SK-N-MC (cell line): ENCODE data around the gene STXBP3.
A peak's percentile ranks its signal among the peaks of the same experiment; 100 is the strongest.

Experiments used
- DNase-seq: peaks from one replicate; pipeline ENCODE4 v3.0.0-alpha.2; 2011; ENCODE audit warnings: low read depth, low spot score
- H3K27ac ChIP-seq: fragments of 200-600 bp; sonication (generic); 2 replicates; pipeline ENCODE4 v1.5.1; 2016; ENCODE audit warnings: mixed run types
- H3K36me3 ChIP-seq: fragments of 200-600 bp; sonication (generic); 2 replicates; pipeline ENCODE4 v1.6.1; 2017; ENCODE audit warnings: antibody characterized with exemption, low read length, mixed read lengths; ENCODE audit not compliant: insufficient read depth
- H3K4me3 ChIP-seq: fragments of 200-600 bp; sonication (generic); 2 replicates; pipeline ENCODE4 v1.5.1; 2016
- H3K9ac ChIP-seq: fragments of 200-600 bp; sonication (generic); 2 replicates; pipeline ENCODE4 v1.8.0; 2017; ENCODE audit warnings: mixed run types, mixed read lengths; ENCODE audit not compliant: insufficient read length
- H3K9me3 ChIP-seq: fragments of 200-600 bp; sonication (generic); 2 replicates; pipeline ENCODE4 v1.6.1; 2017; ENCODE audit warnings: low read depth, mild to moderate bottlenecking, antibody characterized with exemption, low read length, moderate library complexity, mixed read lengths
- EZH2 ChIP-seq: fragments of 200-600 bp; sonication (generic); IDR thresholded peaks from one replicate; pipeline ENCODE4 v1.6.1; 2017; ENCODE audit warnings: antibody characterized with exemption
- FOXP2 ChIP-seq: optimal IDR thresholded peaks from 2 replicates; pipeline ENCODE3; 2011; ENCODE audit warnings: mild to moderate bottlenecking, moderate library complexity; ENCODE audit not compliant: insufficient read depth; ENCODE audit errors: extremely low read length, control extremely low read depth
- POLR2AphosphoS5 ChIP-seq: IDR thresholded peaks from 2 replicates; pipeline ENCODE4 v1.6.1; 2012; ENCODE audit warnings: mild to moderate bottlenecking, low read depth, low read length, borderline replicate concordance

Gene STXBP3

GRCh38 chr1:108823632-108824031 lies 77.2 kb downstream of the STXBP3 start:
- H3K9ac ChIP-seq, result no peak overlapping the region
- no peak overlapping the region for H3K4me3 ChIP-seq
- no peak overlapping the region for H3K27ac ChIP-seq
- TF ChIP-seq EZH2 (no peak), POLR2AphosphoS5 (no peak), FOXP2 (no peak)
- no peak for DNase-seq
- H3K36me3 ChIP-seq, result no peaks in the 10 kb centered on the region
- H3K9me3 ChIP-seq, result no peaks in the 10 kb centered on the region

DNA sequence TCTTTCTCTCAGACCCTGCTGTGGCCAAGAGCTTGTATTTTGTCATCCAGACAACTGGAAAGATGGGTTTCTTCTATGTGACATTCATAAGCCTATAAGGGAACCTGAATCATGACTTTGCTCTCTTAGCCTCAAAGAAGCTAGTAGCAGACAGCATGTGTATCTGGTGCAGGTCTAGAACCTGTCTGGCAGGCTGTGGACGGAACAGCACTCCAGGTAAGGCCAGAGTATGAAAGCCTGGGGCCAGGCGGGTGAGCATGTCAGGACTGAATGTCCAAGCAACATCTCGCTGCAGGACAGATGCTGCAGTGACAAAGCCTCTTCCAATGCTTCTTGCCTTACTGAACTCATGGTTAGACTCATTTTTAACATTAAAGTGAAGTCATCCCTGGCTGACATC lies 77.6 kb downstream of the STXBP3 start:
- no peak overlapping the region for H3K27ac ChIP-seq
- DNase-seq, result no peak
- H3K9ac ChIP-seq, result no peak overlapping the region
- no peak overlapping the region for H3K4me3 ChIP-seq
- no peak for TF ChIP-seq POLR2AphosphoS5
- TF ChIP-seq EZH2, result no peak
- no peak for TF ChIP-seq FOXP2
- no peaks in the 10 kb centered on the region for H3K36me3 ChIP-seq
- H3K9me3 ChIP-seq, result no peaks in the 10 kb centered on the region

DNA sequence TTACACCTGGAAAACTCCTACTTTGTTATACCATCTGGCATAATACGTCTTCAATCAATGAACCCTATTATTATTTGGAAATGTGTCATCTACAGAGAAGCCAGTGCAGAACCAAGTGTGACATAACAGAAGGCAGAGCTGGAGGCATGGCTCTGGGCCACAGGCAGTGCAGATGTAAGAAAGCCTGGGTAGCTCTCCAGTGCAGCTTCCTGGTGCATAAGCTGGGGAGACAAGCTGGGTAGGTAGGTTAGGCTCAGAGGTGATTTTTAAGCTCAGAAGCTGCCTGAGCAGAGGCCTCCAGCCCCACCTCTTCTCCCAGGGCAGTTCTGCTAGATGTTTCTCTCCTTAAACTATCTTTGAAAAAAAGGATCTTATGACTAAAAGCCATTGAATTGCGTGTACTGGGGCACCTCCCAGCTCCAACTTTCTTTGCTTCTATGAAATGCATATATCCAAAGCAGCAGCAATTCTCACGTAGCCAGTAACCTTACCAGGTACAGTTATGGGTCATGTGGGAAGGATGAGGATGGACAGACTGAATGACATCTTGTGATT lies 79.7 kb downstream of the STXBP3 start:
- Histone ChIP-seq H3K9me3 (no peaks in the 10 kb centered on the region), H3K27ac (no peak overlapping the region), H3K4me3 (no peak overlapping the region), H3K36me3 (no peaks in the 10 kb centered on the region), H3K9ac (no peak overlapping the region)
- TF ChIP-seq POLR2AphosphoS5, result no peak
- no peak for TF ChIP-seq EZH2
- TF ChIP-seq FOXP2, result no peak
- no peak for DNase-seq

- H3K9me3 ChIP-seq, result no peaks in the 10 kb centered on the region
- no peak overlapping the region for H3K4me3 ChIP-seq
- no peak for TF ChIP-seq FOXP2
- TF ChIP-seq POLR2AphosphoS5, result no peak
- TF ChIP-seq EZH2, result no peak
- no peaks in the 10 kb centered on the region for H3K36me3 ChIP-seq
- no peak overlapping the region for H3K9ac ChIP-seq
- DNase-seq, result peak; percentile 24
- H3K27ac ChIP-seq, result no peak overlapping the region
These were observed 81.8 kb downstream of the STXBP3 start for GRCh38 chr1:108828074-108828961.

- Histone ChIP-seq H3K4me3 (no peak overlapping the region), H3K36me3 (no peaks in the 10 kb centered on the region), H3K27ac (no peak overlapping the region), H3K9ac (no peak overlapping the region), H3K9me3 (no peaks in the 10 kb centered on the region)
- TF ChIP-seq POLR2AphosphoS5 (no peak), EZH2 (no peak), FOXP2 (no peak)
- DNase-seq, result no peak
These were observed 83.0 kb downstream of the STXBP3 start for GRCh38 chr1:108829498-108829916.

DNA sequence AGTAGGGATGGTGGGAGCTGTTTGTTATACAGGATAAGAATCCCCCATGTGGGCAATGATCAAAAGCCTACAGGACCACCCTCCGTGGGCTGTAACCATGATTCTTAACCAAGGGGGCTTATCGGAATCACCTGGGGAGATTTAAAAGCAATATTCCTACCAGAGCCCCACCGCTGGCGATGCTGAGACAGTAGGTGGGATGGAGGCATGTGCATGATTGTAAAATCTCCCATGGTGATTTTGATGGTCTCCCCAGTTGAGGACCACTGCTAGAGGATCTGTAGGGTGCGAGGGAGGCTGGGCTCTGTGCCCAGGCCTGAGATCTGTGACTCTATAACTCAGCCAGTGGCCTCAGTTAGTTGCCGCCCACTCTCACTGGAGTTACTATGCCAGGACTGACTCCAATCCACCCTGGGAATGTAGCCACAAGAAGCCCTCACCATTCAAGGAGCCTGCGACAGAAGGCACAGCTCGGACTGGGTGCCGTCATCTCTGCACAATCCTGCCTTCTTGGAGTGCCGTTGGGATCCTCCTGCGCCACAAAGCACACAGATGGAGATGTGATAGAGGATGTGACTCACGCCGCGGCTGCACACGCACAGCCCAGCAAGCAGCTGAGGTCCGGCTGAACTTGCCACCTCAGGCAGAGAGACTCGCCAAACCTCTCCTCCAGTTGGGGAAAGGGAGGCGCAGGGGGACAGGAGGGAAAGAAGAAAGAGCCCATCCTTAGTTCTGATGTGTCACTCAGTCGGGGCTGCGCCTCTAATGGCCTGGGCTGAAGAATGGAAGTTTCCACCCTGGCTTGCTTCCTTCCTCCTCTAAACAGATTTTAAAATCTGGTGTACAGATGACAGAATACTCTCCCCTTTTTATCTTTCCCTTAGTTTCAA lies 83.9 kb downstream of the STXBP3 start:
- Histone ChIP-seq H3K9ac (no peak overlapping the region), H3K27ac (no peak overlapping the region), H3K36me3 (no peaks in the 10 kb centered on the region), H3K9me3 (no peaks in the 10 kb centered on the region), H3K4me3 (no peak overlapping the region)
- TF ChIP-seq POLR2AphosphoS5 (no peak), FOXP2 (no peak), EZH2 (no peak)
- no peak for DNase-seq

- no peak overlapping the region for H3K4me3 ChIP-seq
- H3K9ac ChIP-seq, result no peak overlapping the region
- no peak for TF ChIP-seq EZH2
- no peak for TF ChIP-seq FOXP2
- TF ChIP-seq POLR2AphosphoS5, result no peak
- H3K9me3 ChIP-seq, result no peaks in the 10 kb centered on the region
- no peak for DNase-seq
- no peak overlapping the region for H3K27ac ChIP-seq
- no peaks in the 10 kb centered on the region for H3K36me3 ChIP-seq
These were observed 84.8 kb downstream of the STXBP3 start for GRCh38 chr1:108831225-108831624.

DNA sequence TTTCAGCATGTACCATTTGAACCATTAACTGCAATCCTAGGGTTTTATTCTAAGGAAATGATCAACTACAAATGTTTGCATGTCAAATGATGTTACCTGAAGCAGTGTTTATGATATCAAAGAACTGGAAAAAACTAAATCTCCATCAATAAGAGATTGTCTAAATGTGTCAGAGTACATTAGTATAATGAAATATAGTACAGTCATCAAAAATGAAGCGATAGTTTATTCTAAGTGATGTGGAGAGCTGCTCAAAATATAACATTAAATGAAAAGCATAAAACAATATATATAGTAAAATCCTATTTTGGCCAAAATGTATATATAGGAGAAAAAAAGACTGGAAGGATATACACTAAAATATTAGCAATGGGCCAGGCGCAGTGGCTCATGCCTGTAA lies 86.5 kb downstream of the STXBP3 start:
- H3K4me3 ChIP-seq, result no peak overlapping the region
- TF ChIP-seq EZH2 (no peak), FOXP2 (no peak), POLR2AphosphoS5 (no peak)
- no peak overlapping the region for H3K9ac ChIP-seq
- DNase-seq, result no peak
- H3K36me3 ChIP-seq, result no peaks in the 10 kb centered on the region
- H3K9me3 ChIP-seq, result no peaks in the 10 kb centered on the region
- H3K27ac ChIP-seq, result no peak overlapping the region
